ENCODE data around the gene LBHD2. TPM values are rescaled to one million over a fixed set of nuclear protein-coding genes. Genes with fewer than 3 reads are reported as not detected.
A peak's percentile ranks its signal among the peaks of the same experiment; 100 is the strongest.

Gene LBHD2
- total and polyA plus RNA-seq, 7 donors: 0.17 TPM; not detected in 6

DNA sequence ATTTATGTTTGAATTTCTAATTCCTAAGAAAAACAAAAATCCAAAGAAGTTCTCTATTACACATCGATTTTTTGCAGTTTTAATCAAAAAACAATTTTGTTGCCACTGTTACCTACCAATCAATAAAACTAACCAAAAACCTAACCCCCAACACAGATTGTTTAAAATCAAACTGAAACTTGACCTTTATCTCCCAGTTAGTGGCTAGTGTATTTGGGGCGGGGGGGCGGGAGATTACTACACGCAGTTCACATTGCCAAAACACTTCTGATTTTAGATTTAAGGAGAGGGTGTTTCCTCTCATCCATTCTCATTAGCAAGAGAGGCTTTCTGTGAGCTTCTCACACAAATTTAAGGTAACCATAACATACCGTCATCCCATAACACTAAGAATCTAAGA lies 33.1 kb upstream of the LBHD2 start:
- TF ChIP-seq, protein P1, sequence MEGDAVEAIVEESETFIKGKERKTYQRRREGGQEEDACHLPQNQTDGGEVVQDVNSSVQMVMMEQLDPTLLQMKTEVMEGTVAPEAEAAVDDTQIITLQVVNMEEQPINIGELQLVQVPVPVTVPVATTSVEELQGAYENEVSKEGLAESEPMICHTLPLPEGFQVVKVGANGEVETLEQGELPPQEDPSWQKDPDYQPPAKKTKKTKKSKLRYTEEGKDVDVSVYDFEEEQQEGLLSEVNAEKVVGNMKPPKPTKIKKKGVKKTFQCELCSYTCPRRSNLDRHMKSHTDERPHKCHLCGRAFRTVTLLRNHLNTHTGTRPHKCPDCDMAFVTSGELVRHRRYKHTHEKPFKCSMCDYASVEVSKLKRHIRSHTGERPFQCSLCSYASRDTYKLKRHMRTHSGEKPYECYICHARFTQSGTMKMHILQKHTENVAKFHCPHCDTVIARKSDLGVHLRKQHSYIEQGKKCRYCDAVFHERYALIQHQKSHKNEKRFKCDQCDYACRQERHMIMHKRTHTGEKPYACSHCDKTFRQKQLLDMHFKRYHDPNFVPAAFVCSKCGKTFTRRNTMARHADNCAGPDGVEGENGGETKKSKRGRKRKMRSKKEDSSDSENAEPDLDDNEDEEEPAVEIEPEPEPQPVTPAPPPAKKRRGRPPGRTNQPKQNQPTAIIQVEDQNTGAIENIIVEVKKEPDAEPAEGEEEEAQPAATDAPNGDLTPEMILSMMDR (IDR thresholded peaks at IDR 0.05): no peak
- TF ChIP-seq POLR2A (IDR thresholded peaks at IDR 0.05) (no peak), EP300 (IDR thresholded peaks at IDR 0.05) (no peak), POLR2AphosphoS5 (IDR thresholded peaks at IDR 0.05) (no peak)
- H3K27ac ChIP-seq: no peak overlapping the region
- 79 to 86% methylated on average over 5 of the region's 5 CpGs for WGBS, 2 donors
- intact Hi-C loops (cut with DNase I): no loop called here
- H3K36me3 ChIP-seq: no peaks in the 10 kb centered on the region
- no peak overlapping the region for H3K4me3 ChIP-seq
- H3K27me3 ChIP-seq: no peaks in the 10 kb centered on the region
- DNase-seq: no peak
- H3K4me1 ChIP-seq: peaks cover 0 to 44% (median 27%) of the 10 kb centered on the region in 4 donors
- no peaks in the 10 kb centered on the region for H3K9me3 ChIP-seq

DNA sequence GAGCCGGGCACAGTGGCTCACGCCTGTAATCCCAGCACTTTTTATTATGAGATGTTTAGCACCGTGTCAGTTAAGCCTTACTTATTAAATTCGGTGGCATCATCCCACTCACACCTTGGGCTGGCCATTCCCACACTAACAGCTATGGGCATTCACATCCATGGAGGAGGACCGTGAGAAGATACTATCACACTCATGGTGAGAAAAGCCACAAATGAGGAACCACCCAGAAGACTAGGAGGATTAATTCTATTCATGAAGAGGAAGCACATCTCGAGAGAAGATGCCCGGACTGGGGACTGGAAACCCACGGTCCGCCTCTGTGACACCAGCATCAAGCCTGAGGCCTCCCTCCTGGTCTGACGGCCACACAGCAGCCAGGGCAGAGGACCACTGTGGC lies 31.6 kb upstream of the LBHD2 start:
- no peak overlapping the region for H3K4me3 ChIP-seq
- H3K9me3 ChIP-seq: no peaks in the 10 kb centered on the region
- H3K36me3 ChIP-seq: no peaks in the 10 kb centered on the region
- H3K4me1 ChIP-seq: peaks cover 0 to 50% (median 22%) of the 10 kb centered on the region in 4 donors
- WGBS, 2 donors: 69 to 76% methylated on average over 10 of the region's 10 CpGs
- no peak for DNase-seq
- intact Hi-C loops (cut with DNase I): no loop called here
- no peak overlapping the region for H3K27ac ChIP-seq
- TF ChIP-seq POLR2AphosphoS5 (IDR thresholded peaks at IDR 0.05): no peak
- TF ChIP-seq, protein P1 (IDR thresholded peaks at IDR 0.05): no peak
- TF ChIP-seq EP300 (IDR thresholded peaks at IDR 0.05): no peak
- TF ChIP-seq POLR2A (IDR thresholded peaks at IDR 0.05): no peak
- no peaks in the 10 kb centered on the region for H3K27me3 ChIP-seq

DNA sequence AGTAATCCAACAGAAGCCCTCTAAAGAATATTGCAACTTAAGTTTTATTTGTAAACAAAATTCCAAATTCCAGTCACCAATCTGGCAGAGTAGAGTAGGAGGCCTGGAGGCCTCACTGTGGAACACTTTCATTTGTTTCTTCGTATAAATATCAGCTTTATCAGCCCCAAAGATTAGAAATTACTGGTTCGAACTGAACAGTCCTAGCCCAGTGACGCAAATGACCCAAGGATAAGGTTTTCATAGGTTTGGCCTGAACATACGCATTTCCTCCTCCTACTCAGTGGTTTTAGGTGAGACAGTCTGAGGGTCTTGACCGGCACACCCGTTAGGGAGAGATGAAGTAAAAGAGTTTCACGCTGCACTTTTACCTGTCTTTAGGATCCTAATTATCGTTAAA lies 28.3 kb upstream of the LBHD2 start:
- DNase-seq: no peak
- intact Hi-C loops (cut with DNase I): no loop called here
- no peak for TF ChIP-seq POLR2A (IDR thresholded peaks at IDR 0.05)
- no peak for TF ChIP-seq POLR2AphosphoS5 (IDR thresholded peaks at IDR 0.05)
- TF ChIP-seq, protein P1 (IDR thresholded peaks at IDR 0.05): no peak
- no peak for TF ChIP-seq EP300 (IDR thresholded peaks at IDR 0.05)
- Histone ChIP-seq H3K9me3 (no peaks in the 10 kb centered on the region), H3K27ac (peak overlapping the region; percentile 86 to 97 (median 92)), H3K4me3 (peak overlapping the region; percentile 76 to 98 (median 93)), H3K27me3 (no peaks in the 10 kb centered on the region), H3K4me1 (peaks cover 0 to 49% (median 38%) of the 10 kb centered on the region in 4 donors), H3K36me3 (no peaks in the 10 kb centered on the region)
- WGBS, 2 donors: 69 to 79% methylated on average over 8 of the region's 8 CpGs

DNA sequence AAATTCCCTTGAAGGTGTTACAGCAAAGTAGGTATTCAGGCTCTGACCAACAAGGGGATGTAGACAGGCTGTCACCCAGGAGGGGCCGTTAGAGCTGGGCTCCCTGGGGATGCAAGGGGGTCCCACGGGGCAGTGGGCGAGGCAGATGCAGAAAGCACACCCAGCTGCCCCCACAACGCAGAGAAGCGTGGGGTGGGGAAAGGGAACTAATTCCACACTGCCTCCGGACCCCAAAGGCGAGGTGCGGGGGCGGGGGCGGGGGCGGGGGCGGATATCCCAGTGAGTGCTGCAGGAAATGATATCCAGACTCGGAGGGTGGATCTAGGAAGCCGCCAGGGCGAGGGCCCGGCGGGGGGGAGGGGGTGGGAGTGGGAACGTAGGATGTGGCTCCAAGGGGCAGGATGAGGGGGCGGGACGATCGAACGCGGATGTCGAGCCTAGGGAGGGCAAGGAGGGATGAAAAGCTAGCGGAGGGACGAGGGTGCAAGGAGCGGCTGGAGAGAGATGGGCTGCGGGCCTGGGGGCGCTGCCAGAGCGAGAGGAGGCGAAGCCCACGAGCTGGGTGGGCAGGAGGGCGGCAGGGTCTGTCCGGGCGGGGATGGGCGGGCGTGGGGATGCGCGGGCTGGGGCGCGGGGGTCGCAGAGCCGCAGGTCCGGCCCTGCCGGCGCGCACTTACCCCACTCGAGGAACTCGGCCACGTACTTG lies 27.5 kb upstream of the LBHD2 start:
- Histone ChIP-seq H3K9me3 (no peaks in the 10 kb centered on the region), H3K4me1 (peaks cover 0 to 48% (median 38%) of the 10 kb centered on the region in 4 donors), H3K4me3 (peak overlapping the region; percentile 76 to 98 (median 93)), H3K36me3 (no peaks in the 10 kb centered on the region), H3K27ac (peak overlapping the region; percentile 86 to 97 (median 92)), H3K27me3 (no peaks in the 10 kb centered on the region)
- 1 to 4% methylated on average over 50 of the region's 50 CpGs for WGBS, 2 donors
- no peak for TF ChIP-seq EP300 (IDR thresholded peaks at IDR 0.05)
- TF ChIP-seq POLR2AphosphoS5 (IDR thresholded peaks at IDR 0.05): no peak
- no peak for TF ChIP-seq POLR2A (IDR thresholded peaks at IDR 0.05)
- TF ChIP-seq, protein P1 (IDR thresholded peaks at IDR 0.05): no peak
- intact Hi-C loops (cut with DNase I): no loop called here
- DNase-seq: peak; percentile 83
